Globus pallidus (tissue), 1 donor: ENCODE measurements around the gene FAM171A1.
"Not testable (repeated sequence)": the region's sequence is repeated elsewhere in the genome, so short reads cannot be mapped to it uniquely, and the experiment has no call there.

Experiments used
- DNase-seq: peaks from one replicate; pipeline ENCODE4 v3.0.0-alpha.2; 2015; ENCODE audit warnings: low spot score

The FAM171A1 gene

DNA sequence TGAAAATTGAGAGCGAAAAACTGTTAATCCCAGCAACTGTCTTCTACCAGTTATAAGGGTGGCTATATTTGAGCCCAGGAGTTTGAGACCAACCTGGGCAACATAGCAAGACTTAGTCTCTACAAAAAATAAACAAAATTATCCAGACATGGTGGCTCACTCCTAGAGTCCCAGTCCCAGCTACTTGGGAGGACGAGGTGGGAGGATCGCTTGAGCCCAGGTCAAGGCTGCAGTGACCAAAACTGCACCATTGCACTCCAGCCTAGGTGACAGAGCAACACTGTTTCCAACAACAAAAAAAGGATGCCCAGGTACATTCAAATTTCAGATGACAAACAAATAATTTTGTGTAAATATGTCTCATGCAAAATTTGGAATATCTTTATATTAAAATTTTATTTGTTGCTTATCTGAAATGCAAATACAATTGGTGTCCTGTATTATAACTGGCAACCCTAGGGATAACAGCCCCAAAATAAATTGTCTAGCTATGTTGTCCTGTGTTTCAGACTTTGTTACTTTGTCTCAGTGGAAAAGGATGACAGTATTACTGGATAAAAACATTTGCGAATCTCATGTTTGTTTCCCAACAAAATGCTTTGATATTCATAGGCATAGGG, 26.7 kb downstream of the FAM171A1 start:
- no peak for DNase-seq

DNA sequence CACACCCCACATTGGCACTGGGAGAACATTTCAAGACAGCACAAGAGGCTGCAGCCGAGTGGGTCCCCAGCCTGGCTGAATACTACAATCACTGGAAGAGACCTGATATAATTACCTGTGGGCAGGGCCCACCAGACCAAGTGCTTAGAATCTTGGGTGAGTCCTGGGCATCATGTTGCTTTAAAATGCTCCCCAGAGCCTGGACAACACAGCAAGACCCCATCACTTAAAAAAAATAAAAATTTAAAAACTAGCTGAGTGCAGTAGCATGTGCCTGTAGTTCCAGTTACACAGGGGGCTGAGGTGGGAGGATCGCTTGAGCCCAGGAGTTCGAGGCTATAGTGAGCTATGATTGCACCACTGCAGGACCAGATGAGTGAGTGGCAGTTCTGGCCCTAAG, 28.1 kb downstream of the FAM171A1 start:
- DNase-seq = no peak

- no peak for DNase-seq
Measured at GRCh38 chr10:15341502-15342128, 29.5 kb downstream of the FAM171A1 start.

DNA sequence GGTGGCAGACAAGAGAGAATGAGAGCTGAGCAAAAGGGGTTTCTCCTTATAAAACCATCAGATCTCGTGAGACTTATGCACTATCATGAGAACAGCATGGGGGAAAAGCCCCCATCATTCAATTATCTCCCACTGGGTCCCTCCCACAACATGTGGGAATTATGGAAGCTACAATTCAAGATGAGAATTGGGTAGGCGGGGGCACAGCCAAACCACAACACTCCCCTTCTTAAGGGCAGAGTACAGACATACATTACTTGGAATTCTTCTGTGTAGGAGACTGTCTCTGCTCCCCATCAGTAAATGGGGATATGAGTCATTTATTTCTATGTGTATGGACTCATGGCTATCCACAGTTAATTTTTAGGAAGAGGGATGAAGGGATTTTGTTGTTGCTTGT, 31.2 kb downstream of the FAM171A1 start:
- no peak for DNase-seq

DNA sequence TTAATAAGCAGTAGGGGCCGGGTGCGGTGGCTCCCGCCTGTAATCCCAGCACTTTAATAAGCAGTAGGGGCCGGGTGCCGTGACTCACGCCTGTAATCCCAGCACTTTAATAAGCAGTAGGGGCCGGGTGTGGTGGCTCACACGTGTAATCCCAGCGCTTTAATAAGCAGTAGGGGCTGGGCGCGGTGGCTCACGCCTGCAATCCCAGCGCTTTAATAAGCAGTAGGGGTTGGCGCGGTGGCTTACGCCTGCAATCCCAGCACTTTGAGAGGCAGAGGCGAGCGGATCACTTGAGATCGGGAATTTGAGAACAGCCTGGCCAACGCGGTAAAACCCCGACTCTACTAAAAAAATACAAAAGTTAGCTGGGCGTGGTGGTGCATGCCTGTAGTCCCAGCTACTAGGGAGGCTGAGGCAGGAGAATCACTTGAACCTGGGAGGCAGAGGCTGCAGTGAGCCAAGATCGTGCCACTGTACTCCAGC, 33.6 kb downstream of the FAM171A1 start:
- DNase-seq = not testable (repeated sequence)

DNA sequence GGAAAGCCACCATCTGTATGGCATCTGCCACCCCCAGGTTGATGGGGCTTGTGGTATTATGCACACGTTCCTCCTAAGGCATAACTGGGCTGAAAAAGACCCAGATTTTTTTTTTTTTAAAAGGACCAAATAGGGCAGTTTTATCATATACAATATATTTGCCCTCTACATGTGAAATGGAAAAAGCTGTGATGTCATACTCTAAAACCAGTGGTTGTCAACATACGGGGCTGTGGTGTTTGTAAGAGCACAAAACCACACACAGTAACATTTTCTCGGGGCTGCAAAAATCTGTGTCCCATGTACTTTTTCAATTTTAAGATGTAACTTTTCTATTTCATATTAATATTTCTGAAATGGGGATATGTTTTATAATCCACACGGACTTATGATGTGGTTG, 34.9 kb downstream of the FAM171A1 start:
- DNase-seq = no peak

DNA sequence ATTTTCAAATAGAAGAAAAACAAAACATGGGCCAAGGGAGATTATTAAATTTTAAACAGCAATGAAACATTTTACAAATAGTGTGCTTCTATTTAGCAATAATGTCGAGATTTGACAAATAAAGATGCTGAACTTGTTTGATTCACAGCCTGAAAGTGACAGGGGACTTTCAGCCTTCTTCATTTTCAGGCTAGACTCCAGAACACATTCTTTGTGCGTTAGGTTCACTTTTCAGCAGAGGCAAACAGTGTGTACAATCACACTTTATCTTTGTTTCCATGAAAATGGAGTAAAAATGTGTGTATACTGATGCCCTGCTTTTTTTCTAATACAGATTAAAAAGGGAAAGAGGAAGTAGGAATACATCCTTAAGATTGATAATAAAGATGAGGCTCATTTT, 35.6 kb downstream of the FAM171A1 start:
- DNase-seq = no peak

- DNase-seq = no peak
Measured at GRCh38 chr10:15334650-15335323, 36.3 kb downstream of the FAM171A1 start.

- DNase-seq = no peak
Measured at GRCh38 chr10:15333909-15334649, 37.0 kb downstream of the FAM171A1 start.

GRCh38 chr10:15333181-15333580, 37.9 kb downstream of the FAM171A1 start:
- DNase-seq = not testable (repeated sequence)

GRCh38 chr10:15331461-15331860, 39.6 kb downstream of the FAM171A1 start:
- DNase-seq = no peak

DNA sequence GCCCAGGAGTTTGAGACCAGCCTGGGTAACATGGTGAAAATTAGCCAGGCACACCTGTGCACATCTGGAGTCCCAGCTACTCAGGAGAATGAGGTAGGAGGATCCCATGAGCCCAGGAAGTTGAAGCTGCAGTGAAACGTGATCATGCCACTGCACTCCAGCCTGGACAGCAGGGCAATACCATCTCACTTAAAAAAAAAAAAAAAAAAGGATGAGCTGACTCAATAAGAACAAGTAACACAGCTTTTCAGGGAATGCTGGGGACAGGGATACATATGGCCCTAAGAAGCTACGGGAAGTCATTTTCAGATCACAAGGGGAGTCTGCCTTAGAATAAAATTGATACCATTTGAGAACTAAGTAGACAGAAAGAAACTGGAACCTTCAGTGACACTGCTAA, 41.7 kb downstream of the FAM171A1 start:
- DNase-seq = no peak

DNA sequence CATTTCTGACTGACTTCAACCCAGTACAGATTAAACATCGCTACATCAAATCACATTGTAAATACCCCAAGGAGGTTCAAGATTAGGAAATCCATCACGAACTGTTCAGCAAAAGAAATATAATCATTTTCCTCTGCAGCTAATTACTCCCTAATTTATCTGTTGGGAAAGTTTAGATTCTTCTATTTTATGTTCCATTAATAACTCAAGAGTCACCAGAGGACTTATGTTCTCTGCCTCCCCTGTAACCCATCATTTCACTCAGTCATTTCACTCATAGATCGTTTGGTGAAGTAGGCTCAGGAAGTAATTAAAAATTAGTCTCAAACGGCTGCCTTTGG, 45.2 kb downstream of the FAM171A1 start:
- no peak for DNase-seq

DNA sequence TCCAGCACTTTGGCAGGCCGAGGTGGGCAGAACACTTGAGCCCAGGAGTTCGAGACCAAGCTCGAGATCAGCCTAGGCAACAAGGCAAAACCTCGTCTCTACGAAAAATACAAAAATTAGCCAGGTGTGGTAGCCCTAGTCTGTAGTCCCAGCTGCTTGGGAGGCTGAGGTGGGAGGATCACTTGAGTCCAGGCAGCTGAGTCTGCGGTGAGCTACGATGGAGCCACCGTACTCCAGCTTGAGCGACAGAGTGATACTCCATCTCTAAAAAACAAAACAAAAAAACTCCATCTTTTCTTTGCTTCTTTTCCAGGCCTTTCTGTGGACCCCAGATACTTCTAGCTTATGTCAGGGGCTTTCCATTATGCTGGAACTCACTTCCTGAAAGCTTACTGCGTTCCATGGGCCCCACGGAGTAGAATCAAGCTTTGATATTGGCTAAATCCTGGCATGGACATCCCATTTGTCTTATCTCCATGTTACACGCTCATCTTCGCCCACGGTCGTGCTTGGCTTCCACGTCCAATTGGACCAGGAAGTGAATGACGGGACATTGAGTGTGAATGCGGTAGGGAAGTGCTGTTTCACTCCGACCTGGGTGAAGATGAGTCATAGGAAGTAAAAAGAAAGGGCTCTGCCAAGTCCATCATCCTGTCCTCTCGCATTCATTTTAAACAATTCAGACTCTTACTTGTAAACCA, 45.7 kb downstream of the FAM171A1 start:
- DNase-seq = no peak

GRCh38 chr10:15324611-15325010, 46.5 kb downstream of the FAM171A1 start:
- no peak for DNase-seq

GRCh38 chr10:15324113-15324512, 47.0 kb downstream of the FAM171A1 start:
- DNase-seq = no peak

DNA sequence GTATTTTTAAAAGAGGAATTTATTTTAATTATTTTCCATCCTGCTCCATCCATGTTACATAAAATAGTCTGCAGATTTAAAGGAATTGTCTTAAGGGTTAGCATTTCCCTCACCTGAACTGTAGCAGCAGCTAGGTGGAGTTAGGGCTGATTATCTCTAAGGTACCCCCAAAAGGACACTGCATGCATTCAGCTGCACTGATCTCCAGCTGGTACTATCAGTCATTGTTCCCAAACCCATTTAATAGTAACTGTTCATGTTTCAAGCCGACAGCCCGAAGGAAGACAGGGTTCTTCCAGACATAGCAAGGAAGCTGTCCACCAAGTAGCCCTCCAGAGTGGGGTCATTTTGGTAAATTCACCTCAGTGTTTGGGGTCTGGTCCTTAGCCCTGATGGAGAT, 48.7 kb downstream of the FAM171A1 start:
- no peak for DNase-seq

- no peak for DNase-seq
Measured at GRCh38 chr10:15321431-15322341, 49.4 kb downstream of the FAM171A1 start.

DNA sequence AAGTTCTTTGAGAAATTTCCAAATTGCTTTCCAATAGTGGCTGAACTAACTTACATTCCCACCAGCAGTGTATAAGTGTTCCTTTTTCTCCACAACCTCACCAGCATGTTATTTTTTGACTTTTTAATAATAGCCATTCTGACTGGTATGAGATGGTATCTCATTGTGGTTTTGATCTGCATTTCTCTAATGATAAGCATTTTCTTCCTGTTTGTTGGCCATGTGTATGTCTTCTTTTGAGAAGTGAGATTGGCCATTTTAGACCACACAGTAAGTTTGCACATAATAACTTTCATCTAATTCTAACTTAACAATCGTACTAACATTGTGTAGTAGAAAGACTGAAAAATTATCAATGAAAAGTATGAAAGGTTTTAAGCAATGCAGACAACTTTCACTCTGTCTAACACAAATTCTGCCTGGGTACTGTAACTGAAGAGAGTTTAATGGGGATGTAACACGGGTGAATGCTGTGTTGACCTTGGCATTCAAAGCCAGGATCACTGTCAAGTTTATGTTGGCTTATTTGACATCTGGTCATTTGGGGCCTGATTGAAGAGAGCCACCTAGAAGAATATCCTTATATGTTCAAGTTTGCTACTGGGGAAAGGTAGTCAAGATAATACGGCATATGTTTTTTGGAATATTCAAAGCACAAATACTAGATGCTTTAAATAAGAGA, 50.4 kb downstream of the FAM171A1 start:
- no peak for DNase-seq

DNA sequence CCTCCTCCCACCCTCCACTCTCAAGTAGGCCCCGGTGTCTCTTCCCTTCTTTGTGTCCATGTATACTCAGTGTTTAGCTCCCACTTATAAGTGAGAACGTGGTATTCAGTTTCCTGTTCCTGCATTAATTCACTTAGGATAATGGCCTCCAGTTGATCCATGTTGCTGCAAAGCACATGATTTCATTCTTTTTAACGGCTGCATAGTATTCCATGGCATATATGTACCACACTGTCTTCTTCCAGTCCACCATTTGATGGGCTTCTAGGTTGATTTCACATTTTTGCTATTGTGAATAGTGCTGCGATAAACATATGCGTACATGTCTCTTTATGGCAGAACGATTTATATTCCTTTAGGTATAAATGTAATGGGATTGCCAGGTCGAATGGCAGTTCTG, 51.0 kb downstream of the FAM171A1 start:
- DNase-seq = no peak
